Lung (tissue), 12 donors: ENCODE measurements around the gene NTRK3. TPM values are rescaled to one million over a fixed set of nuclear protein-coding genes. Genes with fewer than 3 reads are reported as not detected.

ENCODE experiments used
- ATAC-seq: fragments of 200-7000 bp; cut with Tn5 transposase; one replicate; pipeline ENCODE4 v1.9.1; 2020; ENCODE audit warnings: moderate number of reproducible peaks; ENCODE audit not compliant: insufficient read depth, low FRiP score
- DNase-seq, 3 donors: peaks; one replicate each; pipeline ENCODE4 v3.0.0-alpha.2; 2013 to 2017
- H3K27ac ChIP-seq, 2 donors: one replicate each; pipeline ENCODE4 v1.5.1; 2013; ENCODE audit warnings: mild to moderate bottlenecking in 2 of 2, moderate library complexity in 2 of 2, control low read depth in 1 of 2, inconsistent platforms in 1 of 2, low read depth in 1 of 2, low read length in 1 of 2
- H3K27me3 ChIP-seq, 3 donors: one replicate each; pipeline ENCODE4 v1.5.1; 2013; ENCODE audit warnings: low read length in 2 of 3; ENCODE audit not compliant: control insufficient read depth in 3 of 3, insufficient read depth in 3 of 3
- H3K36me3 ChIP-seq, 4 donors: one replicate each; pipeline ENCODE4 v1.5.1; 2013; ENCODE audit warnings: low read length in 4 of 4, mild to moderate bottlenecking in 1 of 4, moderate library complexity in 1 of 4; ENCODE audit not compliant: control insufficient read depth in 4 of 4, insufficient read depth in 4 of 4
- H3K4me1 ChIP-seq, 5 donors: one replicate each; pipeline ENCODE4 v1.5.1; 2013; ENCODE audit warnings: low read length in 5 of 5, mild to moderate bottlenecking in 2 of 5, moderate library complexity in 1 of 5; ENCODE audit not compliant: control insufficient read depth in 5 of 5, insufficient read depth in 5 of 5
- H3K4me3 ChIP-seq: one replicate; pipeline ENCODE4 v1.5.1; 2013; ENCODE audit warnings: mild to moderate bottlenecking, control low read depth, moderate library complexity
- H3K9ac ChIP-seq, 2 donors: one replicate each; pipeline ENCODE4 v1.5.1; 2013; ENCODE audit warnings: low read length in 2 of 2, control low read depth in 1 of 2; ENCODE audit not compliant: insufficient read depth in 1 of 2
- H3K9me3 ChIP-seq, 4 donors: one replicate each; pipeline ENCODE4 v1.5.1; 2013; ENCODE audit warnings: low read length in 3 of 4, mild to moderate bottlenecking in 1 of 4, moderate library complexity in 1 of 4; ENCODE audit not compliant: control insufficient read depth in 4 of 4, insufficient read depth in 3 of 4
- WGBS, 2 donors: extraction: QIAGEN DNeasy Blood & Tissue Kit; methylation state at CpG; one replicate each; pipeline ENCODE4 v1.1.7; 2013; 5-methylcytosine and 5-hydroxymethylcytosine counted together
- polyA plus RNA-seq, 2 donors: library from polyadenylated mRNA; stranded (reverse); fragments of 200-250 nt; gene quantifications; one replicate each; pipeline ENCODE4 v1.2.1, GENCODE V29; 2013
- total RNA-seq, 2 donors: library from RNA; depleted of rRNA in 1 of 2; stranded (reverse); fragments of >200 nt in 1 of 2; gene quantifications; one replicate each; pipeline ENCODE4 v1.2.1, GENCODE V29; 2014 to 2021
- TF ChIP-seq, protein P1 (sequence below): IDR thresholded peaks from 2 replicates; pipeline ENCODE4 v1.5.1; 2012; ENCODE audit warnings: mild to moderate bottlenecking; ENCODE audit errors: control extremely low read depth, extremely low read depth
- donor health status: control.
- donor health status: control.
- donor health status: Bipolar disorder and iron deficiency.
- donor health status: healthy.
- donor health status: DM: yes; HTN: yes; CAD: no.

NTRK3 gene
- total and polyA plus RNA-seq, 4 donors, result 0.44 to 11.0 (median 4.2) TPM

DNA sequence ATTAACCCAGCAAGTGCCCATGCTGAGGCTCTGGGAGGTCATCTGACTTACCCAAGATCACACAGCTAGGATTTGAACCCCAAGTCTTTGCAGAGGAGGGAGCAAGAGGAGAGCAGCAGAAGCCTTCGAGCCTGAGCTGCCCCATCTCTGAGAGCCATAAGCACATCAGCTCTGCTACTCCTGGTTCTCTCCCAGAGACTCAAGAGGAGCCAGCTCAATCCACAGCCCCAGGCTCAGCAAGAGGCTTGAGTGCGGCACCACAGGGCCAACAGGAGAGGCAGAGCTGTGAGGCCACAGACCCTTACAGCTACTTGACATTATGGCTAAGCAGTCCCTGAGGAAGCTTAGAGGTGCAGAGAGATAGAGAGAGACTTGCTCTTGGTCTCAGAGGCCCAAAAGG lies 15.9 kb upstream of the NTRK3 start:
- Histone ChIP-seq H3K4me3 (no peak overlapping the region), H3K36me3 (no peaks in the 10 kb centered on the region), H3K4me1 (no peaks in the 10 kb centered on the region), H3K27ac (no peak overlapping the region), H3K27me3 (peaks cover 0 to 12% (median 3%) of the 10 kb centered on the region in 3 donors), H3K9ac (no peak overlapping the region), H3K9me3 (no peaks in the 10 kb centered on the region)
- 83 to 84% methylated on average over 2 of the region's 2 CpGs for WGBS, 2 donors
- ATAC-seq (no peak), DNase-seq (no peak)
- TF ChIP-seq, protein P1, sequence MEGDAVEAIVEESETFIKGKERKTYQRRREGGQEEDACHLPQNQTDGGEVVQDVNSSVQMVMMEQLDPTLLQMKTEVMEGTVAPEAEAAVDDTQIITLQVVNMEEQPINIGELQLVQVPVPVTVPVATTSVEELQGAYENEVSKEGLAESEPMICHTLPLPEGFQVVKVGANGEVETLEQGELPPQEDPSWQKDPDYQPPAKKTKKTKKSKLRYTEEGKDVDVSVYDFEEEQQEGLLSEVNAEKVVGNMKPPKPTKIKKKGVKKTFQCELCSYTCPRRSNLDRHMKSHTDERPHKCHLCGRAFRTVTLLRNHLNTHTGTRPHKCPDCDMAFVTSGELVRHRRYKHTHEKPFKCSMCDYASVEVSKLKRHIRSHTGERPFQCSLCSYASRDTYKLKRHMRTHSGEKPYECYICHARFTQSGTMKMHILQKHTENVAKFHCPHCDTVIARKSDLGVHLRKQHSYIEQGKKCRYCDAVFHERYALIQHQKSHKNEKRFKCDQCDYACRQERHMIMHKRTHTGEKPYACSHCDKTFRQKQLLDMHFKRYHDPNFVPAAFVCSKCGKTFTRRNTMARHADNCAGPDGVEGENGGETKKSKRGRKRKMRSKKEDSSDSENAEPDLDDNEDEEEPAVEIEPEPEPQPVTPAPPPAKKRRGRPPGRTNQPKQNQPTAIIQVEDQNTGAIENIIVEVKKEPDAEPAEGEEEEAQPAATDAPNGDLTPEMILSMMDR, result no peak

DNA sequence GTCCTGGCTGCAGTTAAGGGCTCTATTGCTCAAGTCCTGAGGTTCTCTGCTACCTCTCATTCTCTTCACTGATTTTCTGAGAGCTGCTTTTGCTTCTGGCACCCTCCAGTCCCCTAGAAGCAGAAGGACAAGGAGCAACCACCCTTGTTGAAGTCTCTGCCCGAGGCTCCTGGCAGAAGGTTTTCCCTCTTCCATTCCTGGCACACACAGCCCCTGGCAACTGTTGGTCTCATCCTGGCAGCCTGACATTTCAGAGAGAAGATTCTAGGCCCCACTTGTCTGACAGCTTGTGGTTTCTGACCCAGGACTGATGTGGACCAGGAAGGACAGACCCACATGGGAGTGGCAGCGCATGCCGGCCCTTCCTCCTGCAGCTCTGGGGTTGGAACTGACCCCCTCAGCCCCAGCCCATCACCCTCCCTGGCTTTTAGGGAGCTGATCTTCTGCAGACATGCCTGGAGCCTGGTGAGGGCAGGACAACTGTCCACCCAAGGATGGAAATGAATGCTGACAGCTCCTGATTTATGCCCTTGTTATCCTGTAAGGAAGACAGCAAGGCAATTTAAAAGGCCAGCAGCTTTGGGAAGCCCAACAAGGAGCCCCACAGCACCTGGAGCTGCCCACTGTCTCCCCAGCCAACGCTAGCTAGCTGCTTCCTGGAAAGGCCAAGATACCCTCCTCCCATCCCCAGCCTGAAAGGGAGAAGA lies 13.0 kb upstream of the NTRK3 start:
- 55 to 60% methylated on average over 4 of the region's 4 CpGs for WGBS, 2 donors
- H3K36me3 ChIP-seq, result no peaks in the 10 kb centered on the region
- H3K27me3 ChIP-seq, result peaks cover 0 to 3% (median 0%) of the 10 kb centered on the region in 3 donors
- no peak for ATAC-seq
- H3K9ac ChIP-seq, result no peak overlapping the region
- H3K4me1 ChIP-seq, result no peaks in the 10 kb centered on the region
- H3K27ac ChIP-seq, result no peak overlapping the region
- no peak overlapping the region for H3K4me3 ChIP-seq
- DNase-seq, result no peak
- TF ChIP-seq, protein P1, result no peak
- H3K9me3 ChIP-seq, result no peaks in the 10 kb centered on the region

DNA sequence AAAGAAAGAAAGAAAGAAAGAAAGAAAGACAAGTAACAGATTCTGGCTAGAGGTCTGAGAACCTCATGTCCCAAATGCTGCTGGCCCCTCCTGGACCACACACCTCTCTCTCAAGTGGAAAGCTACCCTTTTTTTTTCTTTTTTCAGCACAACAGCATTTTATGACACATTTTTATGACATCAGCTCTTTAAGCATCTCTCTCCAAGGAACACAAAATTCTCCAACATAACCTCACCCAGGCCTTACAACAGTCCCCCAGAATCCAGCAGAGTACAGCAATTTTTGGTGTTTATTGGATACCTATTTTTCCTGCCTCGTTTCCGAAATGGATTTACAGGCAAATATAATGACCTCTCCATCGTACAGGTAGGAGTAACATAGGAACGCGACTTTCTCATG lies 11.2 kb upstream of the NTRK3 start:
- no peaks in the 10 kb centered on the region for H3K4me1 ChIP-seq
- H3K4me3 ChIP-seq, result no peak overlapping the region
- no peak overlapping the region for H3K27ac ChIP-seq
- no peak overlapping the region for H3K9ac ChIP-seq
- WGBS, 2 donors, result 76 to 84% methylated on average over 5 of the region's 5 CpGs
- peaks cover 0 to 2% (median 0%) of the 10 kb centered on the region in 4 donors for H3K9me3 ChIP-seq
- TF ChIP-seq, protein P1, result no peak
- no peak for ATAC-seq
- no peak for DNase-seq
- no peaks in the 10 kb centered on the region for H3K36me3 ChIP-seq
- peaks cover 0 to 6% (median 0%) of the 10 kb centered on the region in 3 donors for H3K27me3 ChIP-seq

DNA sequence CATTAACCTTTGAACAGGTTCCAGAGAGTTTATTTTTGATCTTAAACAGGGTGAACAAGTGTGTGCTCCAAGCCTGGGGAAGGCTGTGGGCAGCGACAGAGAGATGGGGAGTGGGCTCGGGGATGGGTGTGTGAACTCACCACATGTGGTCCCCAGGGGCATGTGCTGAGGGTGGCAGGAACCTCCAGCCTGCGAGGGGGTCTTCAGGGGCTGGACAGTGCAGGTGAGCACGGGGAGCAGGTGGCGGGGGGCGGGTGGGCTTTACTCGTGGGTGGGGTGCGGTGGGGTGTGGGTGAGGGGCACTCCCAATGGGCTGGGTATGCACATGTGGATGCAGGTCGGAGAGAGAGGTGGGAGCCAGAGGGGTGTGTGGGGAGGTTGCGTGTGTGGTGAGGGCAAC lies 9.6 kb upstream of the NTRK3 start:
- Histone ChIP-seq H3K4me1 (no peaks in the 10 kb centered on the region), H3K9me3 (peaks cover 0 to 2% (median 0%) of the 10 kb centered on the region in 4 donors), H3K9ac (no peak overlapping the region), H3K27ac (no peak overlapping the region), H3K36me3 (no peaks in the 10 kb centered on the region), H3K27me3 (peaks cover 0 to 18% (median 0%) of the 10 kb centered on the region in 3 donors), H3K4me3 (no peak overlapping the region)
- DNase-seq, result no peak
- no peak for ATAC-seq
- 82 to 90% methylated on average over 8 to 10 of the region's 10 CpGs for WGBS, 2 donors
- TF ChIP-seq, protein P1, result no peak
